Suprapubic skin (tissue), 4 donors: ENCODE results near the gene ANKRD42. TPM values are rescaled to one million over a fixed set of nuclear protein-coding genes. Genes with fewer than 3 reads are reported as not detected.
A peak's percentile ranks its signal among the peaks of the same experiment; 100 is the strongest.

Experiments used
- DNase-seq, 2 donors: peaks; one replicate each; pipeline ENCODE4 v3.0.0-alpha.2; 2019; ENCODE audit warnings: low spot score in 2 of 2
- H3K27ac ChIP-seq: fragments of 200-600 bp; sonication (generic); one replicate; pipeline ENCODE4 v1.5.1; 2019
- H3K27me3 ChIP-seq: fragments of 200-600 bp; sonication (generic); one replicate; pipeline ENCODE4 v1.5.1; 2019
- H3K36me3 ChIP-seq: fragments of 200-600 bp; sonication (generic); one replicate; pipeline ENCODE4 v1.5.1; 2019
- H3K4me1 ChIP-seq: fragments of 200-600 bp; sonication (generic); one replicate; pipeline ENCODE4 v1.5.1; 2019
- H3K4me3 ChIP-seq: fragments of 200-600 bp; sonication (generic); one replicate; pipeline ENCODE4 v1.5.1; 2019; ENCODE audit warnings: mild to moderate bottlenecking
- H3K9me3 ChIP-seq: fragments of 200-600 bp; sonication (generic); one replicate; pipeline ENCODE4 v1.5.1; 2019
- CTCF ChIP-seq, 2 donors: fragments of 200-600 bp in 1 of 2; fragments of 450-650 bp in 1 of 2; sonication (generic) in 1 of 2; IDR thresholded peaks; one replicate each; pipeline ENCODE4 v1.5.1; 2016 to 2019; ENCODE audit warnings: antibody characterized with exemption in 2 of 2, mild to moderate bottlenecking in 1 of 2, moderate library complexity in 1 of 2
- EP300 ChIP-seq: sonication (generic); formaldehyde crosslinking; IDR thresholded peaks from one replicate; pipeline ENCODE4 v1.6.1; 2017; ENCODE audit warnings: antibody characterized with exemption
- POLR2A ChIP-seq, 2 donors: fragments of 450-650 bp; IDR thresholded peaks; one replicate each; pipeline ENCODE4 v1.6.1; 2017; ENCODE audit warnings: antibody characterized with exemption in 2 of 2, mild to moderate bottlenecking in 2 of 2, moderate library complexity in 2 of 2
- POLR2AphosphoS5 ChIP-seq, 3 donors: sonication (generic); formaldehyde crosslinking; IDR thresholded peaks; one replicate each; pipeline ENCODE4 v1.6.1; 2017; ENCODE audit warnings: antibody characterized with exemption in 3 of 3
- WGBS: methylation state at CpG from one replicate; pipeline ENCODE4 v1.1.5; 2018; 5-methylcytosine and 5-hydroxymethylcytosine counted together
- total RNA-seq, 4 donors: library from RNA; depleted of rRNA; stranded (reverse); fragments of >200 nt; gene quantifications; one replicate each; pipeline ENCODE4 v1.1.0, GENCODE V29; 2016

ANKRD42 gene
- total RNA-seq, 4 donors from 2014 or later: 7.2 to 12.6 (median 10.5) TPM

GRCh38 chr11:83292709-83293456, 99.4 kb downstream of the ANKRD42 start:
- Histone ChIP-seq H3K36me3 (no peaks in the 10 kb centered on the region), H3K27me3 (no peaks in the 10 kb centered on the region), H3K9me3 (no peaks in the 10 kb centered on the region), H3K4me3 (no peak overlapping the region), H3K4me1 (no peaks in the 10 kb centered on the region), H3K27ac (no peak overlapping the region)
- WGBS: 44% methylated on average over 7 of the region's 7 CpGs
- TF ChIP-seq CTCF (IDR thresholded peaks at IDR 0.05) (peak in 1 of 2 donors; percentile 60), POLR2AphosphoS5 (IDR thresholded peaks at IDR 0.05) (no peak), POLR2A (IDR thresholded peaks at IDR 0.05) (no peak), EP300 (no peak)
- DNase-seq: no peak

- no peak for DNase-seq
- no peaks in the 10 kb centered on the region for H3K27me3 ChIP-seq
- no peaks in the 10 kb centered on the region for H3K36me3 ChIP-seq
- TF ChIP-seq CTCF (IDR thresholded peaks at IDR 0.05): no peak
- TF ChIP-seq EP300: no peak
- TF ChIP-seq POLR2AphosphoS5 (IDR thresholded peaks at IDR 0.05): no peak
- no peak for TF ChIP-seq POLR2A (IDR thresholded peaks at IDR 0.05)
- H3K9me3 ChIP-seq: no peaks in the 10 kb centered on the region
- no peaks in the 10 kb centered on the region for H3K4me1 ChIP-seq
- no peak overlapping the region for H3K4me3 ChIP-seq
- 81% methylated on average over 4 of the region's 4 CpGs for WGBS
- H3K27ac ChIP-seq: no peak overlapping the region
These were observed 99.9 kb downstream of the ANKRD42 start for GRCh38 chr11:83293457-83293774.

DNA sequence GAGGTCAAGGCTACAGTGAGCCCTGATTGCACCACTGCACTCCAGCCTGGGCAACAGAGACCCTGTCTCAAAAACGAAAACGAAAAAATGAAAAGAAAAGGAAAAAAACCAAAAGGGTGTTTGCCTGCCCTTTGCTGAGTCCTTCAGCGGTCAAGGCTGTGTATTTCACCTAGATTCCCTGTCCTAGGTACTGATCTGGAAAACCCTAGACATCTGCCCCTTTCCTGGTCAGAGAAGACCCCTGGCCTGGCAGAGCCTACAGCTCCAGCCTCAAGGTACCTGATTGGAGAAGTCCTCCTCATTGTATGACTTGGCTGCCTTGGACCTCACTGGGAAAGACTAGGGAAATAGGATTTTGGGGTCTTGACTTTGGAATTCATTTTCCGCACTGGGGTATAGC, 100.7 kb downstream of the ANKRD42 start:
- H3K4me1 ChIP-seq: no peaks in the 10 kb centered on the region
- no peak overlapping the region for H3K4me3 ChIP-seq
- no peaks in the 10 kb centered on the region for H3K9me3 ChIP-seq
- TF ChIP-seq EP300 (no peak), CTCF (IDR thresholded peaks at IDR 0.05) (no peak), POLR2A (IDR thresholded peaks at IDR 0.05) (no peak), POLR2AphosphoS5 (IDR thresholded peaks at IDR 0.05) (no peak)
- WGBS: 91% methylated on average over 4 of the region's 4 CpGs
- no peak for DNase-seq
- no peaks in the 10 kb centered on the region for H3K27me3 ChIP-seq
- no peaks in the 10 kb centered on the region for H3K36me3 ChIP-seq
- no peak overlapping the region for H3K27ac ChIP-seq

Other genes starting within 250 kb of the ANKRD42 start
- gene RAB30, start 121.8 kb upstream of the ANKRD42 start, total RNA-seq: 10 to 100 TPM; 14.1 to 38.1 (median 24.4) TPM
- 100 to 1,000 TPM in 2 of 4 donors, 10 to 100 TPM in 2; 89.1 to 185 (median 117) TPM for gene PCF11, start 36.6 kb upstream of the ANKRD42 start, total RNA-seq
- 10 to 100 TPM; 20.6 to 34.1 (median 25.2) TPM for gene CCDC90B, start 92.7 kb downstream of the ANKRD42 start, total RNA-seq